ENCODE results near the gene IZUMO4.

DNA sequence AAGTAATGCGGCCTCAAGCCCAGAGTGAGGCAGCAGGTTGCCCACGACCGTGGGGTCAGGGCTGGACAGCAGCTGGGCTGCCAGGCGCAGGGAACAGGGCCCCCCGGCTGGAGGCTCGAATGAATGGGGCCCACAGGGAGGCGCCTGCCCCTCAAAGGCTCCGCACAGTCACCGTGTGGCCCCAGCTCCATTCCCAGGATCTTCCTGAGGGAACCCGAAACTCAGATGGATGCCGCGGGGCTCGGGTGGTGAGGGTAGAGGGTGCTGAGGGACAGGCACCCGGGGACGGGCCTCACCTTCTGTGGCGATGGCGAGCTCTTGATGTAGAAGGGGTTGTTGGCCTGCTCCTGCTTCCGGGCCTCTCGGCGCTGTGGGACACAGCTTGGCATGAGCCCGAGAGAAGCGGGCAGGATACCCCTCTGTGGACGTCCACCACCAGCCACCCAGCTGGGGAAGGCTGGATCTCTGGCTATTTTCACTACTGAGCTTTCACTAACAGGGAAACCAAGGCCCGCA is 19.3 kb downstream of the IZUMO4 start:
- TF ChIP-seq SP1 (IDR thresholded peaks at IDR 0.05) (no peak), SUZ12 (IDR thresholded peaks at IDR 0.05) (no peak)
